Coronary artery (tissue), 2 donors: ENCODE results near the gene DNM2.
A peak's percentile ranks its signal among the peaks of the same experiment; 100 is the strongest.

Source experiments
- DNase-seq: peaks from one replicate; pipeline ENCODE4 v3.0.0-alpha.2; 2017; ENCODE audit warnings: low spot score
- H3K27ac ChIP-seq, 2 donors: fragments of 200-600 bp; sonication (generic); one replicate each; pipeline ENCODE4 v1.5.1; 2016 to 2019
- H3K4me3 ChIP-seq: fragments of 200-600 bp; sonication (generic); 2 replicates; pipeline ENCODE4 v1.5.1; 2016; ENCODE audit warnings: mild to moderate bottlenecking, moderate library complexity
- CTCF ChIP-seq: fragments of 200-600 bp; sonication (generic); IDR thresholded peaks from one replicate; pipeline ENCODE4 v1.5.1; 2019; ENCODE audit warnings: antibody characterized with exemption

Gene DNM2

GRCh38 chr19:10691178-10691881 is 26.5 kb upstream of the DNM2 start:
- Histone ChIP-seq H3K4me3 (no peak overlapping the region), H3K27ac (no peak overlapping the region)
- no peak for TF ChIP-seq CTCF
- no peak for DNase-seq

GRCh38 chr19:10691883-10692282 is 26.0 kb upstream of the DNM2 start:
- H3K27ac ChIP-seq = no peak overlapping the region
- no peak overlapping the region for H3K4me3 ChIP-seq
- no peak for TF ChIP-seq CTCF
- DNase-seq = no peak

- H3K27ac ChIP-seq = no peak overlapping the region
- DNase-seq = no peak
- no peak overlapping the region for H3K4me3 ChIP-seq
- no peak for TF ChIP-seq CTCF
Measured at GRCh38 chr19:10692673-10693264, 25.1 kb upstream of the DNM2 start.

- no peak for DNase-seq
- Histone ChIP-seq H3K4me3 (no peak overlapping the region), H3K27ac (no peak overlapping the region)
- no peak for TF ChIP-seq CTCF
Measured at GRCh38 chr19:10694706-10695307, 23.1 kb upstream of the DNM2 start.

- peak overlapping the region; percentile 10 for H3K4me3 ChIP-seq
- no peak overlapping the region for H3K27ac ChIP-seq
- DNase-seq = peak; percentile 91
- TF ChIP-seq CTCF = no peak
Measured at GRCh38 chr19:10695401-10696398, 22.2 kb upstream of the DNM2 start.

- no peak overlapping the region for H3K4me3 ChIP-seq
- DNase-seq = no peak
- no peak for TF ChIP-seq CTCF
- no peak overlapping the region for H3K27ac ChIP-seq
Measured at GRCh38 chr19:10699650-10700335, 18.1 kb upstream of the DNM2 start.
